PFSK-1 (cell line): ENCODE data around the gene ARHGEF26.

Source experiments
- FOXP2 ChIP-seq: optimal IDR thresholded peaks from 2 replicates; pipeline ENCODE3; 2011; ENCODE audit warnings: borderline replicate concordance, control low read depth, inconsistent platforms; ENCODE audit not compliant: insufficient read depth; ENCODE audit errors: extremely low read length, extremely low read depth
- POLR2AphosphoS5 ChIP-seq: IDR thresholded peaks from 2 replicates; pipeline ENCODE4 v1.6.1; 2012; ENCODE audit warnings: low read depth, mild to moderate bottlenecking, control low read depth, low read length, moderate library complexity
- SIN3A ChIP-seq: IDR thresholded peaks from 2 replicates; pipeline ENCODE4 v1.6.1; 2012; ENCODE audit warnings: mild to moderate bottlenecking, low read length, moderate library complexity, borderline replicate concordance; ENCODE audit not compliant: insufficient read depth
- TAF1 ChIP-seq: IDR thresholded peaks from 2 replicates; pipeline ENCODE4 v1.6.1; 2012; ENCODE audit warnings: low read length, control low read depth, borderline replicate concordance; ENCODE audit not compliant: insufficient read depth
- TF ChIP-seq, protein P1 (sequence below), 2 experiments: IDR thresholded peaks; 2 replicates each; pipeline versions ENCODE4 v1.6.1 to v1.8.0; 2011 to 2012; ENCODE audit warnings: low read depth in 2 of 2, low read length in 2 of 2, control low read depth in 1 of 2, inconsistent platforms in 1 of 2, mild to moderate bottlenecking in 1 of 2, moderate library complexity in 1 of 2; ENCODE audit not compliant: insufficient read depth in 1 of 2

The ARHGEF26 gene

DNA sequence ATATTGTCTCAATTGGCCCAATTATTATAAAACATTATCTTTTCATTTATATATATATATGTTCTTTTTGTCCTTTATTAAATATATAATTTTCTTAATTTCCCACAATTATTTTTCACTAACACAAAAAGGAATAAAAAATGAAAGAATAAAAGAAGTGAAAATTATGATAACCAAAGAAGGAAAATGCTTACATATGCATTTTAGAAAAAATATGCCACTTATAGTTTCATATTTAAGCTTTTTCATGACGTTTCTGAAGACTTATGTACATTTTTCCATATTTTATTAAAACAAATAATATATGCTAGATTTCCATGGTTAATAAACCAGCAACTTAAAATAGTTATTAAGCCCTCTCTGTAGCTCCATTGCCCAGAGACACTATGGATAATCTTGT lies 34.9 kb upstream of the ARHGEF26 start:
- TF ChIP-seq, protein P1, sequence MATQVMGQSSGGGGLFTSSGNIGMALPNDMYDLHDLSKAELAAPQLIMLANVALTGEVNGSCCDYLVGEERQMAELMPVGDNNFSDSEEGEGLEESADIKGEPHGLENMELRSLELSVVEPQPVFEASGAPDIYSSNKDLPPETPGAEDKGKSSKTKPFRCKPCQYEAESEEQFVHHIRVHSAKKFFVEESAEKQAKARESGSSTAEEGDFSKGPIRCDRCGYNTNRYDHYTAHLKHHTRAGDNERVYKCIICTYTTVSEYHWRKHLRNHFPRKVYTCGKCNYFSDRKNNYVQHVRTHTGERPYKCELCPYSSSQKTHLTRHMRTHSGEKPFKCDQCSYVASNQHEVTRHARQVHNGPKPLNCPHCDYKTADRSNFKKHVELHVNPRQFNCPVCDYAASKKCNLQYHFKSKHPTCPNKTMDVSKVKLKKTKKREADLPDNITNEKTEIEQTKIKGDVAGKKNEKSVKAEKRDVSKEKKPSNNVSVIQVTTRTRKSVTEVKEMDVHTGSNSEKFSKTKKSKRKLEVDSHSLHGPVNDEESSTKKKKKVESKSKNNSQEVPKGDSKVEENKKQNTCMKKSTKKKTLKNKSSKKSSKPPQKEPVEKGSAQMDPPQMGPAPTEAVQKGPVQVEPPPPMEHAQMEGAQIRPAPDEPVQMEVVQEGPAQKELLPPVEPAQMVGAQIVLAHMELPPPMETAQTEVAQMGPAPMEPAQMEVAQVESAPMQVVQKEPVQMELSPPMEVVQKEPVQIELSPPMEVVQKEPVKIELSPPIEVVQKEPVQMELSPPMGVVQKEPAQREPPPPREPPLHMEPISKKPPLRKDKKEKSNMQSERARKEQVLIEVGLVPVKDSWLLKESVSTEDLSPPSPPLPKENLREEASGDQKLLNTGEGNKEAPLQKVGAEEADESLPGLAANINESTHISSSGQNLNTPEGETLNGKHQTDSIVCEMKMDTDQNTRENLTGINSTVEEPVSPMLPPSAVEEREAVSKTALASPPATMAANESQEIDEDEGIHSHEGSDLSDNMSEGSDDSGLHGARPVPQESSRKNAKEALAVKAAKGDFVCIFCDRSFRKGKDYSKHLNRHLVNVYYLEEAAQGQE (IDR thresholded peaks at IDR 0.05; ENCODE audit: insufficient read depth in 1 of 2, low read depth in 2 of 2, low read length in 2 of 2) = no peak
- TF ChIP-seq TAF1 (no peak), SIN3A (no peak), POLR2AphosphoS5 (no peak), FOXP2 (no peak)

DNA sequence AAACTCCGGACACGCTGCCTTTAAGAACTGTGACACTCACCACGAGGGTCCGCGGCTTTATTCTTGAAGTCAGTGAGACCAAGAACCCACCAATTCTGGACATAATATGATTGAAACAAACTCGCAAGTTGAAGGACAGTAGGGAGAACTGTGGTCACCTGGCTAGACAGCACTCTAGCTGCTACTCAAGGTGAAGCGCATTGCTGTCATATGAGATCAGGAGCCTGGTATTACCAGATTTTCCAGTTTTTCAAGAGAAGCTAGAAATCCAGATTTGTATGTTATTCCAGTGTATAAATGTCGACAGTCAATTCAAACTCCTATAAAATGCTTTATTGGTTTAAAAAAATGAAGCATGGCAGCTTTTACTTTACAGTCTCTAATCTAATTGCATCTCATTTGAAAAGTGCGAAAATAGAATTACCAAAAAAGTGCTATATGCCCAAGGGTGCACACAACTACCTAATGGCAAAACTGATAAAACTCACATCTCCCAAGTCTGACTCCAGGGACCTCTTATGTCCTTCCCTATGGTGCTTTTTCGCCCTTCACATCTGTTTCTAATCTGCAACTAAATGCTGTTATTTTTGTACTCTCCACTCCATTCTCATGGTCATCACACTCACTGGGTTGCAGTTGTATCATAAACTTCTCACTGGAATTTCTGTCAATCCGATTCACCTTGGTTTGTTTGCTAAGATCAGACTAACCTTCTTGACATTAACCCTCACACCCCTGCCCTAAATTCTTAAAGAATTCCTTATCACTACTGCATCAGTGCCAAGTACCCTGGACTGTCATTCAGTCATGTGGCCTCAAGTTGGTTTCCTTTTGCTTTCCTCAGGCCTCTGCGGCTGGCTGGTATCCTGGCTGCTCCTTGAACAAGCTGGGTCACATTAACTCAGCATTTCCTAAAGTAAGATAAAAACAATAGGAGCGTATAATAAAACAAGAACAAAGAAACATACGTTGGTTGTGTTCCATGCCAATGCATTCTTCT lies 31.5 kb upstream of the ARHGEF26 start:
- no peak for TF ChIP-seq SIN3A
- TF ChIP-seq FOXP2 = no peak
- no peak for TF ChIP-seq TAF1
- TF ChIP-seq, protein P1 (IDR thresholded peaks at IDR 0.05; ENCODE audit: insufficient read depth in 1 of 2, low read depth in 2 of 2, low read length in 2 of 2) = no peak
- no peak for TF ChIP-seq POLR2AphosphoS5

DNA sequence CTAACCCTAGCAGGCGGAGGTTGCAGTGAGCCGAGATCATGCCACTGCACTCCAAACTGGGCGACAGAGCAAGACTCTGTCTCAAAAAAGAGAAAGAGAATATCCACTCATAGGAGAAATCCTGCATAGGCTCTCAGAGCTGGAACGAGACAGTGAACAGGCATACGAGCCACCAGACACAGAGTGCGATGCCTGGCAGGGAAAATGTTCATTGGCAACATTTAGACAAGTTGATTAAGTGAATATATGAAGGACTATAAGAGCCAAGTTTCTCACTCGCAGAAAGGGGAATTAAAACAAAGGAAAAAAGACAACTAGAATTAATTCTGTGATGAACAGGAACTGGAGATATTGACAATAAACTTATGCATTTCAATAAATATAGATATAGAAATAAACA lies 27.1 kb upstream of the ARHGEF26 start:
- TF ChIP-seq FOXP2 (no peak), SIN3A (no peak), POLR2AphosphoS5 (no peak), TAF1 (no peak)
- TF ChIP-seq, protein P1 (IDR thresholded peaks at IDR 0.05; ENCODE audit: insufficient read depth in 1 of 2, low read depth in 2 of 2, low read length in 2 of 2) = no peak

DNA sequence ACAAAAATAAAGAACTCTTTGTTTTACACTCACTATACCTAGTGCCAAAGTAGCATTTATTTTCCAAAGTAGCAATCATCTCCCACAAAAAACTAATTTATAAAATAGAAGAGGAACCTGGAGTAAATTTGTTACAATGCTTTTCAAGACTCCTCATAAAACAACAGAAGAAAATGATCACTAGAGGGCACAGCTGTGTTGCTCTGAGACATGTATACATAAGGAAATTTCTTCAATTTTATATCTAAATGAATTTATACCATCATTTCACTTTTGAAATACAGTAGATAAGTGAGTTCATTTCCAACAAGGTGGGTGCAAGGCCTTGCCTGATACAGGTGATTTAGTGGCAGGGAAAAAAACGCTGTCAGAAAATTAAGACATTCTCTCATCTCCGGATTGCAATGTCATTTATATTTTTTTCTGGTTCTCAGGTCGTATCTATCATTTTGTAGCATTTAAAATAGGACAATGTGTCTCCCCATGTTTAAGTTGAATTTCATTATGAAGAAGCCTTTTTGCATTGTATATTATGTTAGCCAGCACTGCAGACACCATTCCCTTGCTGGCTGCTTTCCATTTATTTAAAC lies 25.3 kb upstream of the ARHGEF26 start:
- TF ChIP-seq FOXP2 = no peak

DNA sequence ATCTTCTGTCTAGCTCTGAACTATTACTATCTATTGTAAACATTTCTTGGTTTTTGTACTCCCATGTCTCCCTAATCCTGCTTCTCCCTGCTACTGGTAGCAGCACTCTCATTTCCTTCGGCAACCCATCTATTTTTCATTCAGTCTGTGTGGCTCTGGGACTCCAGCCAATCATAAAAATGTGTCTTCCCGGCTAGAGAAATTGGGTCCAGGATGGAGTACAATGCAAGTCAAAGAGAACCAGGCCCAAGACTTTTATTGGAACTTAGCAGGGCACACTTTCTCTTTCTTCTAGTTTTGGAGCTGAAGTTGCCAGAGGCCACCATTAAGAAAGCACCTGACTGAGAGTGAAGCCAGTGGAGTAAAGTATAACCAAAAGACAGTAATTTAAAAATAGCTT lies 22.8 kb upstream of the ARHGEF26 start:
- TF ChIP-seq TAF1 = no peak
- TF ChIP-seq, protein P1 (IDR thresholded peaks at IDR 0.05; ENCODE audit: insufficient read depth in 1 of 2, low read depth in 2 of 2, low read length in 2 of 2) = no peak
- TF ChIP-seq POLR2AphosphoS5 = no peak
- no peak for TF ChIP-seq FOXP2
- no peak for TF ChIP-seq SIN3A
